CD4-positive, alpha-beta T cell treated with Interleukin-6 for 4 hours (primary cell): ENCODE data around the gene ISG20L2.

Experiments used
- DNase-seq: peaks from one replicate; pipeline ENCODE4 v3.0.0-alpha.2; 2020; ENCODE audit warnings: mixed read lengths

ISG20L2 gene

GRCh38 chr1:156752843-156753482, 24.4 kb upstream of the ISG20L2 start:
- no peak for DNase-seq

GRCh38 chr1:156751757-156752481, 23.4 kb upstream of the ISG20L2 start:
- DNase-seq: peak; percentile 98

GRCh38 chr1:156751451-156751756, 22.8 kb upstream of the ISG20L2 start, which contains the start of gene HDGF:
Gene HDGF (minus strand): TSS chr1:156751675. CDS start chr1:156751429, 246 bp downstream.
- no peak for DNase-seq

GRCh38 chr1:156750711-156751450, 22.3 kb upstream of the ISG20L2 start:
- peak; percentile 47 for DNase-seq

GRCh38 chr1:156750191-156750672, 21.7 kb upstream of the ISG20L2 start:
- DNase-seq: peak; percentile 53

GRCh38 chr1:156749419-156750118, 21.0 kb upstream of the ISG20L2 start:
- no peak for DNase-seq

GRCh38 chr1:156748670-156749418, 20.3 kb upstream of the ISG20L2 start:
- no peak for DNase-seq

- no peak for DNase-seq
These were observed 19.4 kb upstream of the ISG20L2 start for GRCh38 chr1:156747742-156748669.

- DNase-seq: peak; percentile 78
These were observed 18.4 kb upstream of the ISG20L2 start for GRCh38 chr1:156746728-156747631.

- DNase-seq: no peak
These were observed 17.8 kb upstream of the ISG20L2 start for GRCh38 chr1:156746406-156746727.

- DNase-seq: no peak
These were observed 17.3 kb upstream of the ISG20L2 start for GRCh38 chr1:156745881-156746280.

GRCh38 chr1:156744786-156745419, 16.3 kb upstream of the ISG20L2 start:
- no peak for DNase-seq

GRCh38 chr1:156744344-156744743, 15.8 kb upstream of the ISG20L2 start:
- no peak for DNase-seq

- no peak for DNase-seq
These were observed 15.1 kb upstream of the ISG20L2 start for GRCh38 chr1:156743367-156744302.

- DNase-seq: no peak
These were observed 14.2 kb upstream of the ISG20L2 start for GRCh38 chr1:156742801-156743200.

- DNase-seq: no peak
These were observed 13.5 kb upstream of the ISG20L2 start for GRCh38 chr1:156742017-156742416.

GRCh38 chr1:156741481-156741983, 13.0 kb upstream of the ISG20L2 start:
- DNase-seq: no peak

GRCh38 chr1:156740741-156741480, 12.3 kb upstream of the ISG20L2 start, which contains the start of gene MRPL24:
Gene MRPL24 (minus strand): TSS chr1:156741088. CDS start chr1:156738704, 2,384 bp downstream.
- peak; percentile 96 for DNase-seq
